SK-N-SH treated with all-trans-retinoic acid at 6 μM for 48 hours (cell line): ENCODE results near the gene MOXD1.

Experiments
- ATAC-seq: fragments of 200-7000 bp; cut with Tn5 transposase; 3 replicates; pipeline ENCODE4 v1.9.1; 2020; ENCODE audit warnings: mild to moderate bottlenecking, moderate library complexity
- ARNTL ChIP-seq: fragments of 450-650 bp; formaldehyde crosslinking; IDR thresholded peaks from 2 replicates; pipeline ENCODE4 v1.5.0; 2020; ENCODE audit warnings: low read depth, mild to moderate bottlenecking, moderate library complexity, borderline replicate concordance
- BACH2 ChIP-seq: fragments of 250-450 bp; sonication (Bioruptor Pico); IDR thresholded peaks from 2 replicates; pipeline ENCODE4 v1.9.0; 2021; ENCODE audit warnings: mild to moderate bottlenecking, borderline replicate concordance
- CREB5 ChIP-seq: fragments of 250-450 bp; sonication (Bioruptor Pico); IDR thresholded peaks from 2 replicates; pipeline ENCODE4 v1.5.1; 2020; ENCODE audit warnings: low read depth, mild to moderate bottlenecking, moderate library complexity
- CSDC2 ChIP-seq: fragments of 250-450 bp; sonication (Bioruptor Pico); IDR thresholded peaks from 2 replicates; pipeline ENCODE4 v1.5.0; 2020; ENCODE audit warnings: mild to moderate bottlenecking, moderate library complexity
- ESRRG ChIP-seq: fragments of 250-450 bp; sonication (Bioruptor Pico); IDR thresholded peaks from 2 replicates; pipeline ENCODE4 v1.6.1; 2021; ENCODE audit warnings: mild to moderate bottlenecking
- GLIS3 ChIP-seq: fragments of 250-450 bp; sonication (Bioruptor Pico); IDR thresholded peaks from 2 replicates; pipeline ENCODE4 v1.5.0; 2020; ENCODE audit warnings: mild to moderate bottlenecking, moderate library complexity
- ISL1 ChIP-seq: fragments of 250-450 bp; sonication (Bioruptor Pico); IDR thresholded peaks from 2 replicates; pipeline ENCODE4 v2.1.2; 2022; ENCODE audit warnings: mild to moderate bottlenecking, moderate library complexity
- OSR1 ChIP-seq: fragments of 250-450 bp; sonication (Bioruptor Pico); IDR thresholded peaks from 2 replicates; pipeline ENCODE4 v1.8.0; 2022; ENCODE audit warnings: moderate library complexity, mild to moderate bottlenecking, inconsistent platforms
- PATZ1 ChIP-seq: fragments of 250-450 bp; sonication (Bioruptor Pico); IDR thresholded peaks from 2 replicates; pipeline ENCODE4 v1.8.0; 2020; ENCODE audit warnings: mild to moderate bottlenecking, moderate library complexity, borderline replicate concordance
- PPARA ChIP-seq: fragments of 250-450 bp; sonication (Bioruptor Pico); IDR thresholded peaks from 2 replicates; pipeline ENCODE4 v1.5.0; 2020; ENCODE audit warnings: mild to moderate bottlenecking, borderline replicate concordance
- RARB ChIP-seq: fragments of 250-450 bp; sonication (Bioruptor Pico); IDR thresholded peaks from 2 replicates; pipeline ENCODE4 v1.8.0; 2021; ENCODE audit warnings: mild to moderate bottlenecking, moderate library complexity
- SNAI2 ChIP-seq: fragments of 250-450 bp; sonication (Bioruptor Pico); IDR thresholded peaks from 2 replicates; pipeline ENCODE4 v1.5.0; 2020; ENCODE audit warnings: mild to moderate bottlenecking, moderate library complexity
- TCF4 ChIP-seq: fragments of 250-450 bp; sonication (Bioruptor Pico); IDR thresholded peaks from 2 replicates; pipeline ENCODE4 v1.8.0; 2021; ENCODE audit warnings: mild to moderate bottlenecking, moderate library complexity, borderline replicate concordance
- TOX ChIP-seq: fragments of 250-450 bp; sonication (Bioruptor Pico); IDR thresholded peaks from 2 replicates; pipeline ENCODE4 v1.8.0; 2021; ENCODE audit warnings: mild to moderate bottlenecking, moderate library complexity, borderline replicate concordance
- TSHZ2 ChIP-seq: fragments of 250-450 bp; sonication (Bioruptor Pico); IDR thresholded peaks from 2 replicates; pipeline ENCODE4 v1.5.0; 2020; ENCODE audit warnings: mild to moderate bottlenecking, moderate library complexity
- ZC3H10 ChIP-seq: fragments of 250-450 bp; sonication (Bioruptor Pico); IDR thresholded peaks from 2 replicates; pipeline ENCODE4 v1.5.1; 2021; ENCODE audit warnings: mild to moderate bottlenecking, moderate library complexity
- ZFP3 ChIP-seq: fragments of 250-450 bp; sonication (Bioruptor Pico); IDR thresholded peaks from 2 replicates; pipeline ENCODE4 v1.5.0; 2020; ENCODE audit warnings: mild to moderate bottlenecking, moderate library complexity
- ZFP30 ChIP-seq: fragments of 450-650 bp; formaldehyde crosslinking; IDR thresholded peaks from 2 replicates; pipeline ENCODE4 v1.5.0; 2022; ENCODE audit warnings: mild to moderate bottlenecking, moderate library complexity
- ZNF565 ChIP-seq: fragments of 450-650 bp; formaldehyde crosslinking; conservative IDR thresholded peaks from 2 replicates; pipeline ENCODE4 v1.5.0; 2020; ENCODE audit warnings: low read depth, mild to moderate bottlenecking, moderate library complexity
- ZNF70 ChIP-seq: fragments of 450-650 bp; formaldehyde crosslinking; IDR thresholded peaks from 2 replicates; pipeline ENCODE4 v1.5.0; 2020; ENCODE audit warnings: mild to moderate bottlenecking, moderate library complexity
- ZNF8 ChIP-seq: fragments of 450-650 bp; formaldehyde crosslinking; IDR thresholded peaks from 2 replicates; pipeline ENCODE4 v1.5.0; 2020; ENCODE audit warnings: mild to moderate bottlenecking, moderate library complexity
- TF ChIP-seq, protein P1 (sequence below): fragments of 250-450 bp; sonication (Bioruptor Pico); IDR thresholded peaks from 2 replicates; pipeline ENCODE4 v1.5.1; 2021; ENCODE audit warnings: mild to moderate bottlenecking, moderate library complexity

The MOXD1 gene

GRCh38 chr6:132390451-132390850, 10.8 kb downstream of the MOXD1 start:
- ATAC-seq, result no peak
- TF ChIP-seq ESRRG (no peak), BACH2 (CRISPR knock-in tag) (no peak), TCF4 (CRISPR knock-in tag) (no peak), CREB5 (CRISPR knock-in tag) (no peak), ZFP3 (CRISPR knock-in tag) (no peak), RARB (CRISPR knock-in tag) (no peak), ARNTL (CRISPR knock-in tag) (no peak), TSHZ2 (no peak), PATZ1 (CRISPR knock-in tag) (no peak), SNAI2 (CRISPR knock-in tag) (no peak), ISL1 (no peak), ZNF565 (CRISPR knock-in tag) (no peak), ZNF70 (CRISPR knock-in tag) (no peak), TOX (CRISPR knock-in tag) (no peak), ZFP30 (CRISPR knock-in tag) (no peak), PPARA (CRISPR knock-in tag) (no peak), ZNF8 (no peak)

GRCh38 chr6:132390017-132390416, 11.3 kb downstream of the MOXD1 start:
- TF ChIP-seq ZC3H10 (CRISPR knock-in tag) (no peak), RARB (CRISPR knock-in tag) (no peak), PPARA (CRISPR knock-in tag) (no peak), ZNF70 (CRISPR knock-in tag) (no peak), CSDC2 (no peak), ZFP30 (CRISPR knock-in tag) (no peak), TOX (CRISPR knock-in tag) (no peak), TSHZ2 (no peak), ISL1 (no peak), GLIS3 (CRISPR knock-in tag) (no peak), ZFP3 (CRISPR knock-in tag) (no peak), OSR1 (CRISPR knock-in tag) (no peak), CREB5 (CRISPR knock-in tag) (no peak), BACH2 (CRISPR knock-in tag) (no peak), ARNTL (CRISPR knock-in tag) (no peak), ESRRG (no peak), ZNF8 (no peak)
- TF ChIP-seq, protein P1, sequence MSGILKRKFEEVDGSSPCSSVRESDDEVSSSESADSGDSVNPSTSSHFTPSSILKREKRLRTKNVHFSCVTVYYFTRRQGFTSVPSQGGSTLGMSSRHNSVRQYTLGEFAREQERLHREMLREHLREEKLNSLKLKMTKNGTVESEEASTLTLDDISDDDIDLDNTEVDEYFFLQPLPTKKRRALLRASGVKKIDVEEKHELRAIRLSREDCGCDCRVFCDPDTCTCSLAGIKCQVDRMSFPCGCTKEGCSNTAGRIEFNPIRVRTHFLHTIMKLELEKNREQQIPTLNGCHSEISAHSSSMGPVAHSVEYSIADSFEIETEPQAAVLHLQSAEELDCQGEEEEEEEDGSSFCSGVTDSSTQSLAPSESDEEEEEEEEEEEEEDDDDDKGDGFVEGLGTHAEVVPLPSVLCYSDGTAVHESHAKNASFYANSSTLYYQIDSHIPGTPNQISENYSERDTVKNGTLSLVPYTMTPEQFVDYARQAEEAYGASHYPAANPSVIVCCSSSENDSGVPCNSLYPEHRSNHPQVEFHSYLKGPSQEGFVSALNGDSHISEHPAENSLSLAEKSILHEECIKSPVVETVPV, result no peak
- TF ChIP-seq, all 23 proteins: peak for 0
- no peak for ATAC-seq
